Uterus (tissue), 2 donors: ENCODE data around the gene ANKRD44.

Experiments used
- CTCF ChIP-seq, 4 experiments: fragments of 200-600 bp in 2 of 4; fragments of 450-650 bp in 2 of 4; sonication (generic) in 2 of 4; IDR thresholded peaks; one replicate each; pipeline ENCODE4 v1.5.1; 2016 to 2019; ENCODE audit warnings: antibody characterized with exemption in 4 of 4, mild to moderate bottlenecking in 2 of 4, moderate library complexity in 1 of 4
- POLR2A ChIP-seq, 2 donors: fragments of 450-650 bp; IDR thresholded peaks; one replicate each; pipeline ENCODE4 v1.6.1; 2016; ENCODE audit warnings: antibody characterized with exemption in 2 of 2, mild to moderate bottlenecking in 1 of 2, moderate library complexity in 1 of 2

- no peak for TF ChIP-seq CTCF (IDR thresholded peaks at IDR 0.05)
- no peak for TF ChIP-seq POLR2A (IDR thresholded peaks at IDR 0.05)
These were observed 28.4 kb upstream of the ANKRD44 start for GRCh38 chr2:197339016-197339415.
